Mucosa of descending colon (tissue), 3 donors: ENCODE measurements around the gene UCP2. TPM values are rescaled to one million over a fixed set of nuclear protein-coding genes. Genes with fewer than 3 reads are reported as not detected.
A peak's percentile ranks its signal among the peaks of the same experiment; 100 is the strongest.

Experiments used
- ATAC-seq: fragments of 200-7000 bp; cut with Tn5 transposase; one replicate; pipeline ENCODE4 v1.9.1; 2020; ENCODE audit warnings: mild to moderate bottlenecking, moderate library complexity
- DNase-seq, 3 donors: peaks; one replicate each; pipeline ENCODE4 v3.0.0-alpha.2; 2020
- H3K36me3 ChIP-seq: fragments of 200-600 bp; one replicate; pipeline ENCODE4 v1.8.0; 2021; ENCODE audit warnings: low read depth, mild to moderate bottlenecking
- H3K4me1 ChIP-seq: fragments of 200-600 bp; one replicate; pipeline ENCODE4 v1.8.0; 2021; ENCODE audit warnings: low read depth, mild to moderate bottlenecking
- H3K4me3 ChIP-seq: fragments of 200-600 bp; one replicate; pipeline ENCODE4 v1.8.0; 2021; ENCODE audit warnings: mild to moderate bottlenecking
- H3K9me3 ChIP-seq: fragments of 200-600 bp; one replicate; pipeline ENCODE4 v1.8.0; 2021; ENCODE audit warnings: mild to moderate bottlenecking
- CTCF ChIP-seq: fragments of 200-600 bp; IDR thresholded peaks from one replicate; pipeline ENCODE4 v1.8.0; 2022; ENCODE audit warnings: antibody characterized with exemption, mild to moderate bottlenecking
- intact Hi-C, 2 donors: fragments of 100-400 bp; cut with DNase I in 1 of 2; cut with micrococcal nuclease in 1 of 2; formaldehyde crosslinking; loops; one replicate each; pipeline versions ENCODE4 v1.11.0 to v1.11.1; 2022; cut with DNase I, micrococcal nuclease
- total RNA-seq, 3 donors: library from RNA; stranded (reverse); fragmentation: NEBNext Ultra II Directional in 2 of 3; extraction: Animal tissue kit (Norgen Biotek cat#: 25700) in 2 of 3; gene quantifications; one replicate each; pipeline versions ENCODE4 v1.2.1 to v1.2.4, GENCODE V29; 2021 to 2023
- donor health status: DM: no; HTN: no; CAD: no; lungs with moderate emphysema.
- donor health status: DM: no; HTN: no; CAD: no.
- donor health status: DM: no; HTN: yes; CAD: no.

Gene UCP2
- total RNA-seq, 3 donors from 2014 or later: 36.4 to 61.3 (median 39.9) TPM

DNA sequence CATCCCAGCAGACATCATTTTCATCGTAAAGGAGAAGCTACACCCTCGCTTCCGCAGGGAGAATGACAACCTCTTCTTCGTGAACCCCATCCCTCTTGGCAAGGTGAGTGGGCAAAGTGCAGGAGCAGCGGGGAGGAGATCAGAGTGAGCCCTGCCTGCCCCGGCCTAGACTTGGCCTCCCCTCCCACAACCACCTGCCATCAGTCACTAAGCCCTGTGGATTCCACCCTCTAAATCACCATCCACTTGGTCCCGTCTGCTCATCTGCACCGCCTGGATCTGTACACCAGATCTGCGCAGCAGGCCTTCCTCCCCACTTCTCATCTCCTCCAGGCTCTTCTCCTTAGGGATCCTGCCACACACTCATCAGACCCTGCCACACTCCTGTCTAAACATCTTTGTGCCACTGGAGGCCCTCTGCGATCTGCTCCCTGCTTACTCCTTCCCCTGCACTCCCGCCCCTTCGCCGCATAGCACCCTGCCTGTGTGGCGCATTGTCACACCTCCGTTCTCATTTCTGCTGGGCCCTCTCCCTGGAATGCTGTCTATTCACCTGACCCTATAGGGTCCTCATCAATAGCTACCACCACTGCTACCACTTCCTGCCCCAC lies 14.2 kb downstream of the UCP2 start:
- Histone ChIP-seq H3K36me3 (no peaks in the 10 kb centered on the region), H3K9me3 (no peaks in the 10 kb centered on the region), H3K4me1 (peaks cover 7% of the 10 kb centered on the region), H3K4me3 (no peak overlapping the region)
- no peak for TF ChIP-seq CTCF
- peak in 1 of 3 donors; percentile 7 for DNase-seq
- intact Hi-C loops: no loop called here
- no peak for ATAC-seq

- H3K4me3 ChIP-seq: no peak overlapping the region
- no peak for ATAC-seq
- no peak for TF ChIP-seq CTCF
- intact Hi-C loops: no loop called here
- no peak for DNase-seq
- H3K36me3 ChIP-seq: no peaks in the 10 kb centered on the region
- no peaks in the 10 kb centered on the region for H3K9me3 ChIP-seq
- H3K4me1 ChIP-seq: no peaks in the 10 kb centered on the region
These were observed 16.9 kb downstream of the UCP2 start for GRCh38 chr11:73965764-73966121.

DNA sequence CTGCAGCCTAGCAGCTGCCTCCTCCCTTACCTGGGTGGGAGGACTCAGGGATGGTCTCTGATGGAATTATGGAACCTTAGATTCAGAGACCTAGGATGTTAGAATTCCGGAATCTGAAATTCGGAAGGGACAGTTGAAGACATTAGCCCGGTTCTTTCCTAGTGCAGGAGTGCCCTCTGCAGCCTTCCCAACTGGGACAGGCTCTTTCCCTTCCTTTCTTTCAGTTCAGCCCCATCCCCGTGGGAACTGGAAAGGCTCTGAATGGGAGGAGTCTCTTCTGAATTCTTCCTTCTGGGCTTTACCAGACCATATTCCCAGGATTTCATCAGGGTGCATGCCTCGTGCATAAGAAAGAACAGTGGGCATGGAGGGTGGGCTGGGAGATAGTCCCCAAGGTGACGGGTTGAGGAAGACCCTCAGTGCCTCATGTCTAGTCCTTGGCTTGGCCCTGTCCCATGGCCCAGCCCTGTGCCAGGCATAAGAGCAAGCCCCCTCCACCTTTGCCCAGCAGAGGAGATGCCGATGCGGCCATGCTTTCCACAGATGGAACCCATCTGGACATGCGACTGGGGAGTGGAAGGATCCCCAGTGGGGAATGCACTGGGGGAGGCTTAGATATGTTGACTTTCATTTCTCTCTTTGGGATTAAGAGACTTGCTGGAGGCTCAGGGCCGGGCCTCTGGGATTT lies 17.4 kb downstream of the UCP2 start:
- TF ChIP-seq CTCF: no peak
- ATAC-seq: no peak
- Histone ChIP-seq H3K4me3 (no peak overlapping the region), H3K9me3 (no peaks in the 10 kb centered on the region), H3K4me1 (no peaks in the 10 kb centered on the region), H3K36me3 (no peaks in the 10 kb centered on the region)
- no peak for DNase-seq
- intact Hi-C loops: no loop called here

GRCh38 chr11:73963861-73964260 lies 18.8 kb downstream of the UCP2 start:
- TF ChIP-seq CTCF: no peak
- H3K36me3 ChIP-seq: no peaks in the 10 kb centered on the region
- H3K4me3 ChIP-seq: no peak overlapping the region
- intact Hi-C loops: no loop called here
- ATAC-seq: no peak
- H3K9me3 ChIP-seq: no peaks in the 10 kb centered on the region
- H3K4me1 ChIP-seq: no peaks in the 10 kb centered on the region
- DNase-seq: no peak

DNA sequence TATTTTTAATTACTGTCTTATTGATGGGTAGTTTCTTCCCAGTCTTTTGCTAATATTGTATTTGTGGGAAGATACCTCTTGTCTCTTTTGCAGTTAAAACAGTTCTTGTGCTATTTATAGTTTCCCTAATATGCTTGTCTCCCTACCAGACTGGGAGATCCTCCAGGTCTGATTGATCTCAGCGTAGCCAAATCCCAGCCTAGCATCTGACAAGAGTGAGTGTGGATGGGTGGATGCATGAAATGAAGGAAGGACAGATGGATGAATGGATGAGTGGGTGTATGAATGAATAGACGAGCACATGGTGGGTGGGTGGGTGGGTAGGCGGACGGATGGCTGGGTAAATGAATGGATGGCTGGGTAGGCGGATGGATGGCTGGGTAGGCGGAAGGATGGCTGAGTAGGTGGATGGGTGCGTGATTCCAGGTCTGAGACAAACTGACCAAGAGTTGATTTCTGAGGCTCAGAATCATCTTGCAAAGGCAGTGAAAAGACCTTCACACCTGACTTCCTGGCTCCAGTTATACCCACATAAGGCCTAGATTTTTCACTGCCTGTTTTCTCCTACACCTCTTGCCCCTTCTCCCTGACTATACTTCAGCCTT lies 20.4 kb downstream of the UCP2 start:
- no peak for TF ChIP-seq CTCF
- Histone ChIP-seq H3K36me3 (no peaks in the 10 kb centered on the region), H3K4me1 (no peaks in the 10 kb centered on the region), H3K9me3 (no peaks in the 10 kb centered on the region), H3K4me3 (no peak overlapping the region)
- intact Hi-C loops: no loop called here
- no peak for ATAC-seq
- DNase-seq: no peak
